Amniotic stem cell (primary cell): Measurements from ENCODE around the gene ATP5PB.

ENCODE experiments used
- DNase-seq: peaks from one replicate; lab custom pipeline; 2025; lab: John Stamatoyannopoulos, UW

The ATP5PB gene, protein sequence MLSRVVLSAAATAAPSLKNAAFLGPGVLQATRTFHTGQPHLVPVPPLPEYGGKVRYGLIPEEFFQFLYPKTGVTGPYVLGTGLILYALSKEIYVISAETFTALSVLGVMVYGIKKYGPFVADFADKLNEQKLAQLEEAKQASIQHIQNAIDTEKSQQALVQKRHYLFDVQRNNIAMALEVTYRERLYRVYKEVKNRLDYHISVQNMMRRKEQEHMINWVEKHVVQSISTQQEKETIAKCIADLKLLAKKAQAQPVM

GRCh38 chr1:111448918-111449702 lies at the start of gene ATP5PB, which contains the start of gene WDR77:
Gene ATP5PB, plus strand, starts transcription at chr1:111449464. Its CDS starts 78 bp downstream, at chr1:111449542.
Gene WDR77, minus strand, starts transcription at chr1:111449256. Its CDS starts 87 bp downstream, at chr1:111449169.
- peak; percentile 99 for DNase-seq

GRCh38 chr1:111399792-111400610 lies 49.3 kb upstream of the ATP5PB start:
- DNase-seq: peak; percentile 46

- no peak for DNase-seq
Measured at GRCh38 chr1:111402083-111402482, 47.2 kb upstream of the ATP5PB start.

- DNase-seq: no peak
Measured at GRCh38 chr1:111404588-111404987, 44.7 kb upstream of the ATP5PB start.

DNA sequence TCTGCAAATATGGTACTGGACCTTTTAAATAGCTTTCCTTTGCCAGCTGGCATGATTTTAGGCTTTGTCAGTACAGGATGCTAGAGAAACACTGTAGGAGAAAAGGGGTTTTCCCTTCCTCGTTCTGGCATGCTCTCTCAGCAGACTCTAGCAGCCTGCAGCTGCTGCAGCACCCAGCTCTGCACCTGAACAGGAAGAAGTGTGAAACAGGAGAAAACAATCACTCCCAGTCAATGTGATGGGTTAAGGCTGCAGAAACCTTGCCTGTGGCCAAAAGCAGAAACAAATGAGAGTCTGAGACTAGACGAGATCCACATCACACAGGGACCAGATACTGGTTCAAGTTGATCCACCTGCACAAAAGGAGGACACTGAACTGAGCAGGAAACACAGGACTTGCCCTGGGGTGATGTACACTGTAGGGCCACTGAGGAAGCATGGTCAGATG lies 42.9 kb upstream of the ATP5PB start:
- no peak for DNase-seq

GRCh38 chr1:111407301-111407700 lies 42.0 kb upstream of the ATP5PB start:
- DNase-seq: no peak

- no peak for DNase-seq
Measured at GRCh38 chr1:111412839-111413238, 36.4 kb upstream of the ATP5PB start.

DNA sequence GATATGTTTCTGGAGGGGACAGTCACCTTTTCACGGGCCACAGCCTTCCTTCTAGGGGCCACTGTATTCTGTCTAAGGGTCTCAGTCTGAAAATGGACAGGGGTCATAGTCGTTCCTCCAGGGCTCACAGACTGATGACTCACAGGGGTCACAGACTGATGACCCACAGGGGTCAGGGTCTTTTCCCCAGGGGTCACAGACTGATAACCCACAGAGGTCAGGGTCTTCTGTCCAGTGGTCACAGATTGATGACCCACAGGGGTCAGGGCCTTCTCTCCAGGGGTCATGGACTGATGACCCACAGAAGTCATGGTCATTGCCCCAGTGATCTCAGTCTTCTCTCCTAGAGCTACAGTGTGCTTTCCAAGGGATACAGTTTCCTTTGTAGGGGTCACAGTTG lies 34.5 kb upstream of the ATP5PB start:
- no peak for DNase-seq

DNA sequence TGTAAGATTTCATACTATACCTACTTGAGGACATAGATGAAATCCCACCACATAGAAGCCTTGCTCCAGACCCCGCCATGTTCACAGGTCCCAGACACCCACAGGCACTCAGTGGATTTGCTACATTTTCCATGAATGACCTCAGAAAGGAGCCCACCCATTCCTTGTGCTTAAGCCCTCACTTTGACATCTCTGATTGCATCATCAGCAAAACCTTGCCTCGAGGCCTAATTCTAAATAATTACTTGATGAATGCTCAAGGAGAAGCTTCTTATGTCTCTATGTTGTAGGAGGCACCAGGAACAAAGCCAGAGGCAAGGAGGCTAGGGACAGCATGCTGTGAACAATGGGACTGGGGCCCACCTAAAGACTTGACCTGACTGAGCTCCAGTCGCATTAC lies 33.8 kb upstream of the ATP5PB start:
- no peak for DNase-seq

DNA sequence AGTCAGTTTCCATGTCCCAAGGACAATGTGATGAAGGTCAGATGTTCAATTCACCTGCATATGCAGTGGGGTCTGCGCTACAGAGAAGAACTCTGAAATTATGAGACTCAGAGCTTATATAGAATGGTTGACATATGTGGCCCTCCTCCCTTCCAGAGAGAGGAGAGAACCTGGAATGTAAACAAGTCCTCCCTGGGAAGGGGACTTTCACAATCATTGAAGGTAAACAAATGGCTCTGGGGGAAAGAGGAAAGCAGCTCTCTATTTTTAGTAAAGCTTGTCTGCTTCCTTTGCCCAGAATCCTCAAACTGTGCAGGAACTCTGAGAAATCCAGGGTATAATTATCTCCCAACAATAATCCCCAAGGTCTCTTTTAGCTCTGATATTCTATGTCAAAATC lies 31.5 kb upstream of the ATP5PB start:
- no peak for DNase-seq

DNA sequence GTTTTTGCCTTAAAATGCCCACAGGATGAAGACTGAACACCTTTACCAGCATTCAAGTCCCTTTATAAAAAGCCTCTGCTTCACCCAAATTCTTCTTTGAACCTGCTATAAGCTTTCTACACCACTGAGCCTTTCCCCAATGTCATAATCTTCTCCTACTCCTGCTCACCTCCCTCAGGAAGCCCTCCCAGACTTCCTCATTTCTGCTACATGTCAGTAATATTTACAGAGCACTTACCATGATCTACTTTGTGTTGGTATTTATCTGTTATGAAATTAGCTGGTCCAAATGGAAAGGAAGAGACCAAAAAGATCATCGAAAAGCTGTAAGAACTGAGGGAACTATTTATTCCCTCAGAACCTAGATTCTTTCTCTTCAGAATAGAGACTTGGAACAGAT lies 30.2 kb upstream of the ATP5PB start:
- DNase-seq: no peak

- DNase-seq: no peak
Measured at GRCh38 chr1:111420377-111420776, 28.9 kb upstream of the ATP5PB start.

- no peak for DNase-seq
Measured at GRCh38 chr1:111422546-111423391, 26.5 kb upstream of the ATP5PB start.

GRCh38 chr1:111424281-111424680 lies 25.0 kb upstream of the ATP5PB start:
- DNase-seq: no peak

DNA sequence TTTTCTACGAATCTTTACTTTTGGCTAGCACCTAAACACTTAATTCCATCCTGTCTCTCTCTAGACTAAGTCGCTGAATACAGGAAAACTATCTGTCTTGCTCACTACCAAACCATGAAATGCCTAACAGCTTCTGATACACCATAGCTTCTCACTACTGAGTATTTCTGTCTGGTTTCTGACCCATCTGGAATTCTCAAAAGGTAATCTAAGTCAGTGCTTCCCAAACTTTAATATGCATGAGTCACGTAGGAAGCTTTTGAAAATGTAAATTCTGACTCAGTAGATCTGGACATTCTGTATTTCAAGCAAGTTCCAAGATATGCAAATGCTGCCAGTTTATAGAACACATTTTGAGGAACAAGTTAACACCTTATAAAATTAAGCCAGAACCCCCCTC lies 12.5 kb upstream of the ATP5PB start:
- no peak for DNase-seq

DNA sequence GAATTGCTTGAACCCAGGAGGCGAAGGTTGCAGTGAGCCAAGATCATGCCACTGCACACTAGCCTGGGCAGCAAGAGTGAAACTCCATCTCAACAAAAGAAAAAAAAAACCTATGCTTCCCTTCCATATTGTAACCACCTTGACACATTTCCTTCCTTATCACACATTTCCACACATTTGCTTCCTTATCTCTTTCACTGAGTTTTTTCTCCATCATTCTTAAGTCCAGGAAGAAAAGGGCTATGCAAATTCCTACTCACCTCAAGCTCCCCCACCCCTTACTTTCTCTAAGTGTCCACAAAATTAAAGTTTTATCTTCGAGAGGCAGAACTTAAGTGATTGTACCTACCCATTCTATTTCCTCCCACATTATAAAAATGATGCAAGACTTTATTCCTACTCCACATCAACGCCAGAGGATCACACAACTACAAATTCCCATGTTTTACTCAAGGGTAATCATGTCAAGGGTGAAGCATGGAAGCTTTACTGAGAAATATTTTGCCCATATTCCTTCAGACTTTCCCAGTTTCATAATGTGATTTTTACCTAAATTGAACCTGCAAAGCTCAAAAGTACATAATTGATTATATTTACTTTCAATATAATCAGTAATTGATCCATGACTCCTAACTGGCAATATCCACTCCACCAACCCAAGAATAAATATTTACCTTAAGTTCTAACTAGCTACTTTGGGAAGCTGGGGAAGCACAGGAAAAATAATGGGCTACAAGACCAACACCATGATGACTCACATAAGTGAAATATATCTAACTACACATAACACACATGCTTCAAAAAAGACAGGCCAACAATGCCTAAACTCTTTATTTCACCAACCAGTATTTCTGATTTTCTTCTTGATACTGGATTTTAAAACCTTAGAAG lies 9.6 kb upstream of the ATP5PB start:
- DNase-seq: no peak

DNA sequence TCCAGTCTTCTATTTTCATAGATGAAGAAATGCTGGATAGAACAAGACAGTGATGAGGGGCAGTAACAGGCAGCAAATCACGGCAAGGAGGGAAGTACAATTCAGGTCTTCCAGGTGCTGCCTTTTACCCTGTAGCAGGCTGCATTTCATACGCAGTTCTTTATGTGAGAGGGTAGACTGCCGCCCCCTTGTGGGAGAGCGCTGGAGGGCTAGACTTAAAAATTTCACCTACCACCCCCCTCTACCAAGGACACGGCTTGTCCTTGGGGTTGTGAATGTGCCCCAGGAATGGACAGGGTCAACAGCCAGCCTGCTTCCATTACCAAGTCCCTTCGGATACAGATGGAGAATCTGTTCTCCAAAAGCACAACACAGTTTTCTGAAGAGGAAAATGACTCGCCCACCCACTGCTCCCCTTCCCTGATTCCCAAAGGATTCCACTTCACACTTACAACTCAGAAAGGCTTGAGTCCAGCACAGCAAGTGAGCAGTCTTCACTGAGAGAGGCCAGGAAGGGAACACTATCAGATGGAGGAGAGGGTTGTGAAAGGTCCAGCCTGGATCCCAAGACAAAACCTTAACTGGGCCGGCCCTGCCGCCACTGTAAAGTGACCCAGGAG lies 7.6 kb upstream of the ATP5PB start:
- DNase-seq: no peak

- no peak for DNase-seq
Measured at GRCh38 chr1:111442457-111442856, 6.8 kb upstream of the ATP5PB start.

- DNase-seq: no peak
Measured at GRCh38 chr1:111444031-111444430, 5.2 kb upstream of the ATP5PB start.

DNA sequence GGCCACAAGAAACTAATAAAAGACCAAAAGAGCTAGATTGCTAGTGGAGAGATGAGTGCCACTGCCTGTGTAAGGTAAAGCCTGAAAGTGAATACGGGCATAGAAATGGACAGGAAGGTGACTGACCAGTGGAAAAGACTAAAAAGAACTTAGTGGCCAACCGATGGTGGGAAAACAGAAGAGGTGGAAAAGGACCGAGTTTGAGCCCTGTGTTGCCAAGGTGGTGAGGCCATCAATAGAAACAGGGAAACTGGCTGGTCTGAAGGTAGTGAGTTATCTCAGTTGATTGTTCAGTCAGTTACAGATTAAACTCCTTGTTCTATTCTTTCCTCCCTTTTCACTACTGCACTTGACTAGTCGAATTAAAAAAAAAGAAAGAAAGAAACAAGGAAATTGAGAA lies 2.7 kb upstream of the ATP5PB start:
- no peak for DNase-seq
